G401 (cell line): Measurements from ENCODE around the gene ARSI. TPM values are rescaled to one million over a fixed set of nuclear protein-coding genes. Genes with fewer than 3 reads are reported as not detected.

ENCODE experiments used
- DNase-seq: peaks from one replicate; pipeline ENCODE4 v3.0.0-alpha.2; 2015; ENCODE audit warnings: low spot score
- in situ Hi-C: cut with HindIII; loops from 2 replicates; pipeline ENCODE4 v1.10.0; 2016; ENCODE audit warnings: low sequenced_read_pairs, mixed read lengths
- total RNA-seq: library from RNA; depleted of rRNA; stranded (reverse); fragments of >200 nt; shearing (Covaris generic); gene quantifications from 2 replicates; pipeline ENCODE4 v1.2.3, GENCODE V29; 2014

ARSI gene
- total RNA-seq, 1 experiment from 2014 or later: 89.2 TPM

DNA sequence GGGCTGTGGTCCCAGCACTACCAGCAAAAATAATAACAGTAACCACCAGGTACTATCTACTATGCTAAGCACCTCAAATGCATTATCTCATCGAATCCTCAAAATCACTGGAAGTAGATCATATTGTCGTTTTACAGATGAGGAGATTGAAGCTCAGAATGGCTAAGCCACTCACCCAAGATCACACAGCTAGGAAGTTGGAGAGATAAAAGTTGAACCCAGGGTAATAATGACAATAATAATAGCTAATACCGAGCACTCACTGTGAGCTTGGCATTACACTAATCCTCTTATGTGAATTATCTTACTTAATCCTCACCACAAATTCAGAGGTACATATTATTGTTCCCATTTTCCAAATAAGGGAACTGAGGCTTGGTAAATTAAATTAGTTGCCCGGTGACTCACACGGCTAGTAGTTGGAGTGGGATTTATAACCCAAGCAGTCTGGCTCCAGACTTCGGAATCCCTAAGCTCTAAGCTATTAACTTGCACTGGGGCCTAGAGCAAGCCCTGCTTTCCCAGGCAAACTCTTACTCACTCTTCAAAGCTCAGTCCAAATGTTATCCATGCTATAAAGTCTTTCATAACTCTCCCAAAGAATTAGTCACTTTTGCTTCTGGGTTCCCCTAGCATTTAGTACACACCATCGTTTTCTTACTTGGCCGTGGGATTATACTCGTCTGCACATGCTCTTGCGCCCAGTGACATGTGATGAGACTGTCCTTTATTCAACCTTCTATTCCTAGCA is 3.8 kb downstream of the ARSI start:
- DNase-seq: peak; percentile 29
- in situ Hi-C loops: no loop called here

DNA sequence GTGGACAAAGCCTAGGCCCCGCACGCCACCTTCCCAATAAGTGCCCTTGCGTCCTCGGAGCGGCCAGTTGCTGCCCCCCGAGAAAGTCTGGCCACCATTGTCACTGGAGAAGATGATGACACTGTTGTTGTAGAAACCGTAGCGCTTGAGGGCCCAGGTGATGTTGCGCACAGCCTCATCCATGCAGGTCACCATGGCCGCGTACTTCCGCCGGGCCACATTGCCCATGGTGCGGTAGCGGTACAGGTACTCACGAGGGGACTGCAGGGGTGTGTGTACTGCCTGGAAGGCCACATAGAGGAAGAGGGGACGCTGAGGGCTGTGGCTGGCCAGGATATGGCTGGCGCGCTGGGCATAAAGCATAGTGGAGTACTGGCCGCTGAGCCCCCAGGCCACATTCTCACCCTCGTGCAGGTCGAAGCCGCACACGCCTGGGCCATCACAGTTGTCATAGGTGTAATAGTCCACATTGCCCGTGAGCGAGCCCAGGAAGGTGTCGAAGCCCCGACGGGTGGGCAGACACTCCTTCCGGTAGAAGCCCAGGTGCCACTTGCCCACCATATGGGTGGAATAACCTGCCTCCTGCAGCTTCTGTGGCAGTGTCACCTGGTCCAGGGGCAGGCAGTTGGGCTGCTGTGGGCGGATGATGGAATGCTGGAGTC is 4.6 kb downstream of the ARSI start:
- in situ Hi-C loops: no loop called here
- no peak for DNase-seq

DNA sequence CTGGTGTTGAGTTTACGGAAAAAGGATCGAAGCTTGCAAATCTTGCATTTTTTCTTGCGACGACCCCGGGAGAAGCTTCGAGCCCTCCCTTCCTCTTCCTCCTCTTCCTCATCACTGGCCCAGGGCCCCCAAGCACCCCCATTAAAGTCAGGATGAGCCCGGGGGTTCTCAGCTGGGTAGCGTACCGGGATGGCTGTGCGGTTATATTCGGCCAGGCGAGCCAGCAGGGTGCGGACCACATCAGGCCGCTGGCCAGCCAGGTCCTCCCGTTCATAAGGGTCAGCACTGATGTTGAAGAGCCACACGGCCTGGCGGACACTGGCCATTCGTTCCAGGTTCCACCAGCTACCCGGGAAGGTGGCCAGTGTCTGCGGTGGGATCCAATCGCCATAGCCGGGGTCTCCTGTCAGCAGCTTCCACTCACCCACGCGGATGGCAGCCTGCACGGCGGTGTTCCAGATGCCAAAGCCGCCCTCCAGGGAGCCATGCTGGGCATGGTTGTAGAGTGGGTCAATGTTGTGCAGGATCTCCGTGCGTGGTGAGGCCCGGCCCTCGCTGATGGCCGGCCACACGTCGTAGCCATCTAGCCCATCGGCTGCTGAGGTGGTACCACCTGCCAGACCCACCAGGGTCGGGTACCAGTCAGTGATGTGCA is 5.3 kb downstream of the ARSI start:
- in situ Hi-C loops: no loop called here
- DNase-seq: no peak

DNA sequence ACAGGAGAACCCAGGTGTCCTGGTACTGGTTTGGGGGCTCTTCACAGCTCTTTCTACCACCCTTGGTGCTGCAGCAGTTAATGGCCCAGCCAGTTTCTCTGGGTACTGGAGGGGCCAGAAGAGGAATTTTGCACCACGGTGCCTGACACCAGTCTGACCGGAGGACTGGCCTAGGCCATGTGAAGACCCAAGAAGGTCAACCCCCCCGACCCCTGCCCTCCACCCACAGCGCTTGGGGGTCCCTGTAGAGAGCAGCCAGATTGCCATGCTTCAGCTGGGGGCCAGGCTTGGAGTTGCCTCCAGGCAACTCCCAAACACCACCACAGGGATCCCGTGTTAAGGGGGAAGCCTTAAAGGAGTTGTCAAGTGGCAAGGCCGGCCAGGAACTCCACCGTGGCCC is 6.2 kb downstream of the ARSI start:
- no peak for DNase-seq
- in situ Hi-C loops: no loop called here

DNA sequence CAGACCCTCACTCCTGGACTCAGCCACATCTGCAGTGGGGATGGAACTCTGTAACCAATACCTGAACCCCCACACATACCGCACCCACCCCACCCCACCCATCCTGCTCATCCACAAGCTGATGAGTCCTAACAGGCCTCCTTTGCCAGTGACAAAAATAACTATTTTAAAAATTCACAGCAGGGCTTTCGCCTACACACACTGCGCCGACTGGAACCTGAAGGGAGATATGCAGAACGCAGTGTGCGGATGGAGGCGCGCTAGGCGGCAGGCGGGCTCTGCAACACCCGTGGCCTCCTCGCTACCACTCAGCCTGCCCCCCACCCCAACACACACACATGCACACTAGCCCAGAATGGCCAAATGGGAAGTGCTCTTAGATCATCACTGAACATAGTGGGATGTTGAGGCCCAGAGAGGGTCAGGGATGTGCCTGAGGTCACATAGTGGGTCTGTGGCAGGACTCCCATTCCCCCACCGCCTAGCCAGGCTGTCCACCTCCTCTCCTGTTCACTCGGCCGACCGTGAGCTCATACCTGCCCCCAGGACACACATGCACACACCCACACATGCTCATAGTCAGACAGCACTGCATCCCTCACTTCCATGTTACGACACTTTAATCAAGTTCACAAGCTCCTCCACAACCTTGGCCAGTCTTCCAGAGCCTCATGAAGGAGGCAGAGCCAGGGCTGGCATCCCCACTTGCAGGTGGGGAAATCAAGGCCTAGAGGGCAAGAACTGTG is 6.8 kb downstream of the ARSI start:
- in situ Hi-C loops: no loop called here
- no peak for DNase-seq

DNA sequence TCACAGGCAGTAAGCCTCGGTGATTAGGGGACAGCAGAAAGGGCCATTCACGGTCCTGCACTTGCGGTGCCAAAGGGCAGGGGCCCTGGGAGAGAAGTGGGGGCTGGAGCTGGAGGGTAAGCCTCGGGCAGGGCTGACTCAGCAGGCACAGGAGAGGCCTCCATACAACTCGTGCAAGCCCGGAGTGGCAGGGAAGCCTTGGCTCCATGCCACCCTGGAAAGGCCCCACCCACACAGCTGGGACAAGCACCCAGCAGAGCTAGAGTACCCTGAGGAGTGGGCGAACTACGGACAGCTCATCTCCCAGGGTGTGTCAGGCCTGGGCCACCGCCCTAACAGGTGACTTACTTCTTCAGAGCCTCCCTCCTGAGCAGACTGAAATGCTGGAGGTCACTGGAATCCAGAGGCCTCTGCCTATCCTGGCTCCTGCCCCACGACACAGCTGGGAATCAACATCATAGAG is 7.5 kb downstream of the ARSI start:
- no peak for DNase-seq
- in situ Hi-C loops: no loop called here

DNA sequence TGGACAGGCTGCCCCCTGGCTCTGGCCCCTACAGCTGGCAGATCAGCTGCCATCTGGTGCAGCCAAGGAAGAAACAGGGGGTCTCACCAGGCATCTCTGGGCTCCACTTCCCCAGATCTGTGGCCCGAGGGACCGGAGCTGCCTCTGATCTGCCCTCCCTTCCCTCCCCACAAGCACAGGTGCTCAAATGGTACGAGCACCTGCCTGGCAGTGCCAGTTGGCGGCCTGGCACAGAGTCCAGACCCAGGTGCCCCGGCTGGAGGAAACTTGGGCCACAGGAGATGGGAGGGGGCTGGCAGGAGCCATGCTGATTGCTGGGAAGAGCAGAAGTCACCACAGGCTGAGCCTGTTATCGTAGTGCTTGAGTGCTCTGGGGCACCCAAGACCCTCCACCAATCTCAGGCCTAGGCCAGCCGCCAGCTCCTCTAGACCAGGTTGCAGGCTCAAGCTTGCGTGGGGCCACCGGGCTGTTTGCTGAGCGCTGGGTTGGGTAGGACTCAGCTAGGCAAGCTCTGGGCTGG is 8.1 kb downstream of the ARSI start:
- no peak for DNase-seq
- in situ Hi-C loops: no loop called here

DNA sequence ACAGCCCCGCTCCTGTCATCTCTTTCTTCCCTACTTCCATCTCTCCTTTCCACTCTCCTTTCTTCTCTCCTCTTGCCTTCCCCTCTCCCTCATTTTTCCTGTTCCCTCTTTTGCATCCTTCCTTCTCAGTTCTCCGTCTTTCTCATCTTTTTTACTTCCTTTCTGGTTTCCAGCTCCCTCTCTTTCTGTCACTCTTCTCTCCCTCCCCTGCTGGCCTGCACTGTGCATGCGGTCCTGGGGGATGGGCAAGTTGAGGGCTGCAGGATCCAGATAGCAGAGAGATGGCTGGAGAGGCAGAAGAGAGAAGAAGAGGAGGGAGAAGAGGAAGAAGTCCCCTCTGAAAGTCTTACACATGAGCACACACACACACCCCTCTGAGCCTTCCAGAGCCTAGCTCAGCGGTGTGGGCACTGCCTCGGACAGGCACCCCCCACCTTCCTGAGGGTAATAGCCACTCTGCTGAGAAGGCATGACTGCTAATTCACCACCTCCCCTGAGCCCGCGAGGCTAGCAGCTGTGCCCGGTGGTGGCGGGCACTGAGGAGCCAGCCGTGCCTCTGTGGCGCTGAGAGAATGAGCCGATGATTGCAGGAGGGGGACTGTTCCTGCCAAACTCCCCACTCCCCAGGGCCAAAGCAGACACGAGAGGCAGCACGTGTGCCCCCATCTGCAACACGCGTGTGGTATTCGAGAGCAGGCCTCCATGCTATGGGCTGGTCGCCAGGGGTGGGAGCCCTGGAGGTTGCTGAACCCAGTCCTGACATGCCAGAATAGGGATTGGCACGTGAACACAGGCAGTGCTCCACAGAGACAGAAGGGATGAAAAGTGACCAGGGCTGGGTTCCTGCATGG is 9.4 kb downstream of the ARSI start:
- in situ Hi-C loops: no loop called here

DNA sequence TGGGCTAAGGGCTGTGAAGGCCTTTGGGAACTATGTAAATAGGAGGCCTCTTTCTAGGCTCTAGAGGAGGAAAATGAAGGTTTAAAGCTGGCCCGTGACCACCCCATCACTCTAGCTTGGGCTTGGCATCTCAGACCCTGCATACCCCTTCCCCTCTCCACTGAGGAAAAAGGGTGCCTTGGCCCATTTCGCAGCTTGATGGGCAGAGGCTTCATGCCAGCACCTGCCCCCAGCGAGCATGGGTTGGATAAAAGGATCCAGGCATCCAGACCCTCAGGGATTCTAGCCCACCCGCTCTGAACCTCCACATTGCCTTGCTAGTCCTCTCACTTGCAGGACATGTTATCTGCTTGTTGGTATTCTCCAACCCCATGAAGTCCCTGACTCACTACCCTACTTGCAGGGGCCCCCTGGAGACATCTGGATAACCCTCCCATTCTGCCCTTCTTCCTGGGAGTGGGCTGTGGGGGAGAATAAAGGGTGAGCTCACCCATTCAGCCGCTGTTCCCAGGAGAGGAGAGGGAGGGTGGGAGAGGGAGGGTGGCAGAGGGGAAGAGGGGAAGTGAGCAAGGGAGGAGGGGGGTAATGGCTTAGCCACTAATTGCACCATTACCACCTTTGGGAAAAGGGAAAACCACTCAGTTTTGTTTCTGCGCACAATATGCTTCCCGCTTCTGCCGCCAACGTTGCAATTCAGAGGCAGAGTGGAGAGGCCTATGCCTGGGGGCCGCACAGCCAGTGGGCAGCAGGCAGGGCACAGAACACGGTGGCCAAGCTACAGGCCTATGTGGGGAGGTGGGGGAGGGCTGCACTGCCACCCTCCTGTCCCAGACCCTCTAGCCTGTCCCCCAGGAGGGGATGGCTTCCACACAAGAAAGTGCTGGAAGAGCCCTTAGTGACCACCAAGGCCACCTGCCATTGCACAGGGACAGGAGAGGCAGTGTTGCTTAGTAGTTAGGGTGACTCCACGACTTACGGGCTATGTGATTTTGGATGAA is 11.0 kb downstream of the ARSI start:
- in situ Hi-C loops: no loop called here
- no peak for DNase-seq

More for the DNA sequence above, 9.4 kb downstream of the ARSI start:
- DNase-seq: no peak

DNA sequence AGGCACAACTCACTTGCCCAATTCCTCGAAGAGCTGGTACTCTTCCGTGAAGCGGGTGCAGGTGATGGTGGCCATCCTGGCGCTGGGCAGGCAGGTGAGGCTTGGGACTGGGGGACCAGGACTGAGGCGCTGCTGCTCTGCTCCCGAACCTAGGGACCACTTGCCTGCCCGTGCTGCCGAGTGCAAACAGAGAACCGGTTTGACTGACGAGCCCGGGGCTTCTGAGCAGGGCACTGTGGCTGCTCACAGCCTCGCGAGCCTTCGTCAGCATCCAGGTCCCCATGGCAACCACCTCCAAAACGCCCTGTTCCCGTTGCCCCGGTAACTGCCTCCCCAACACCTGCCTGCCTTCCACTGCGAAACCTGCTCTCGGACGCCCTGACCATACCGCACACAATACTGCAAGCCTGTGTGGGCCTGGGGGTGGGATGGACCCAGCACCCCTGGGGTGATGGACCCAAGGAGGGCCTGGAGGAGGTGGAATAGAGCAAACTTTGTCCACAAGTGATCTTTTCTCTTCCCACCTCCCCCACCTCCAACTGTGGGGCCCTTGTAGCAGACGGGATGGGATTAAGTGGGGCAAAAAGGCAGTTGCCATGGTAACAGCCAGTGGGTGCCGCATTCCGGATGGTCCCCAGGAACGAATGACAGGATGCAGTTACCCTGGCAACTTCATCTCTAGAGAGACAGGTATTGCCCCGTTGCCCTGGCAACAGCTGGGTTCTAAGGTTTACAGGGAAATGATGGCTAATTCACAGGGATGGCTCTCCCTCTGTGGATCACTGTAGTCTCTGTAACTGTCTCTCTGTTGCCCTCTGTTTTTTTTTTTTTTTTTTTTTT is 12.9 kb downstream of the ARSI start, which contains the start of gene CAMK2A:
Gene CAMK2A, minus strand, starts transcription at position 223 of the 840 bp plus-strand sequence. Its CDS starts 148 bp downstream, at position 75.
- peak; percentile 93 for DNase-seq
- in situ Hi-C loops: no loop called here

DNA sequence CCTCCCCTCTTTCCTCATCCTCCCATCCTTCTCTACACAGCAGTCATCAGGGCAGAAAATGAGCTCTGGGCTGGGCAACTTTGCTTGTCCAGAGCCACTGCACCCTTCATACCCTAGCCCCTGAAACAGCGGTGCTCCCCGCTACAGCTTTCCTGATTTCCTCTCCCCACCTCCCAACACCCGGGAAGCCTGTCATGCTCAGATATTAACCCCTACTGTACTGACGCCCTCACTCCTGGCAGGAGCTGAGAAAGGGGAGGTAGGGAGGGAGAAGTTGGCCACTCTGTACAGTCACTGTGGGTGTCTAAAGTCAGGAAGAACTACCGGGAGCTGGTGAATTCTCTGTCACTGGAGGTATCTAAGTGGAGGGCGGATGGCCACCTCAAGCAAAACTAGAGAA is 13.9 kb downstream of the ARSI start:
- DNase-seq: no peak
- in situ Hi-C loops: no loop called here

DNA sequence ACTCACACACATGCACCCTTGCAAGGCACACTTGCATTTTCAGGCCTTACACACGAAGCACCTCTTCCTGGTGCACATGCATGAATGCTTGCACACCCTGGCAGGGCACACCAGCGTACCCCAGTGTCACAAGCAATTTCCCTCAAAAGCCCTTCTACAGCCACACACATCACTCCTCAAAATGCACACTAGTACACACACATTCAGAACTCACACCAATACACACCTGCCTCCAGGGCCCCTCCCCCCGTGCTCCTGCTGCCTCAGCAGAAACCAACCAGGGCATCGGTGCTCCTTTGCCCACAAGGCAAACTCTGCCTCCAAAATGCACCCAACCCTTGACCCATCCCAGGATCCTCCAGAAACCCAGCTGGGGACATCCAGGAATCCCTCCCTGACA is 14.3 kb downstream of the ARSI start:
- in situ Hi-C loops: no loop called here

DNA sequence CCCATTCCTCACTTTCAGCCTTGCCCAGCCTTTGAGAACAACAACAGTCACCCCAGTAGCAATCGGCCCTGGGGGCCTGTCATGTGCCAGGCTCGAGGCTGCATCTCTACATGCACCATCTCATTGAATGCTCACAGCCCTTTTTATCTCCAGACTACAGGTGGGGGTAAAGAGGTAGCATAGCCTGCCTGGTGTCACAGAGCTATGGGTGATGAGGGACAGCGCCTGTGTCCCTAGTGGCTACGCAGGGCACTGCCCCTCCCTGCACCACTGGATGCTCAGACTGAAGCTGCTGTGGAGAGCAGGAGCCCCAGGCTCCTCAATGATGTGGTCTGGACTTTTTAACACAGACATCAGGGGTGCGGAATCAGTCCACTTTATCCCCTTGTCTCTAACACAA is 15.9 kb downstream of the ARSI start:
- no peak for DNase-seq
- in situ Hi-C loops: no loop called here

More for the DNA sequence above, 14.3 kb downstream of the ARSI start:
- DNase-seq: no peak

DNA sequence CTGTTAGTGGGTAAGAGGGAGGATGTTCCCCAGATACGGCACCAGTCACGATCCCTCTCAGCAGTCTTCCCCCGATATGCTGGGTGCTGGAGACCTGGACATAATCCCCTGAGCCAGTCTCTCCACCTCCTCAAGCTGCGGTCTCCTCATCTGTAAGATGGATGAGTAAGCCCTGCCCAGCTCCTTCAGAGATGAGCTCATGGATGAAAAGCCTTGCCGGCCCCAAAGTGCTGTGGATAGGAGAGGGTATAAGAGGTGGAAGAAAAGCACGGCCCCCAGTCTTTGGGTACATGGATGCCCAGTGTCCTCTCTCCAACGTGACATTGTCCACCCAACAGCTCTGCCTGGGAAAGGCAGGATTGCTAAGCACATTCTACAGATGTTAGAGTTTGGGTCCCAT is 17.6 kb downstream of the ARSI start:
- in situ Hi-C loops: no loop called here
- DNase-seq: no peak

DNA sequence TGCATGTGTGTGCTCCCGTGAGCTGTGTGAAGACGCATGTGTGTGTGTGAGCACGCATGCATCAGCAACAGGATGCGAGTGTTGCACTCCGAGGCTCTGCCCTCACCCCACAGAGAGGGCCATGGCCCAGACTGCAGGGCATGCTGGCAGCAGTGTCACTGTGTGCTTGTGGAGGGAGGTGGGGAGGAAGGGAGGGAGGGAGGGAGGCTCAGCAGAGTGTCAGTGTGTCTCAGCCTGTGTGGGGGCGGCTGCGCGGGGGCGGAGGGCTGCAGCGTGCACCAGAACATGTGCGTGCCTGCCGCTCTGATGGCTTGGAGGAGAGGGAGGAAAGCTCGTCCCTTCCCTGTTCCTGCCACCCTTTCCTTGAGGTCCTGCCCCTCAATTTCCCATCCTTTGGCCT is 18.4 kb downstream of the ARSI start:
- in situ Hi-C loops: no loop called here
- DNase-seq: no peak

DNA sequence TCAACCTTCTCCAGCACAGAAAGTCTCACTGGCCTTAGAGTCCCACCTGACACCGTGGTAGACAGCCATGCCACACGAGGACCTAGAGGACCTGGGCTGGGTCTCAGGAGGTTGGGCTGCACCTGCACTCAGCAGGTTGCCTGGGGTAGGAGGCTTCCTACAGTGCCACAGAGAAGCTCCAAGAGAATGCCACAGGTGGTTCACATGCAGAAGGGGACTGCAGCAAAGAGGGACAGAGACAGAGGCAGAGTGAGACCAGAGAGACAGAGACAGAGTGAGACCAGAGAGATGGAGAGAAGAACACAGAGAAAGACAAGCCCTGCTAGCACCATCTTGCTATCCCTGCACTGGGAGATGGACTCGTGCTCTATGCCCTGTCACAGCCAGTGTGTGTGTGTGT is 18.8 kb downstream of the ARSI start:
- in situ Hi-C loops: no loop called here
- DNase-seq: no peak

DNA sequence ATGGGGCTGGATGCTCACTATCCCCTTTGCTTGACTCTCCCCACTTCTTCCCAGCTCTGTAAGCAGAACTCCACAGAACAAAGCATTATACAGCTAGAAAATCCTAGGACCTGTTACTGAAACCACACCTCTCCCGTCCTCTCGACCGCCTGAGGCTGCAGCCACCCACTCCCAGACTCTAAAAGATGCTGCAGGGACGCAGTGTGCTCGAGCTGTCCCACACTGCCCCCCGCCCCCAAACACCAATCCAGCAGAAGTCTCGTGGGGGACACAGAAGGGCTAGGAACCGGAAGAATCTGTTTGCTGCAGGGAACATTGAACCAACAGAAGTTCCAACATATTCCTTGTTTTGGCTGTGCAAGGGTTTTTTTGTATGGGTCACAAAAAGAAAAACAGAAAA is 20.7 kb downstream of the ARSI start:
- no peak for DNase-seq
- in situ Hi-C loops: no loop called here
